GM12872 (cell line): ENCODE measurements around the gene PRADC1.

ENCODE experiments used
- TF ChIP-seq, protein P1 (sequence below): IDR thresholded peaks from 3 replicates; pipeline ENCODE4 v1.5.1; 2011; ENCODE audit warnings: low read depth, mild to moderate bottlenecking, low read length, moderate library complexity; ENCODE audit not compliant: insufficient read depth

PRADC1 gene

DNA sequence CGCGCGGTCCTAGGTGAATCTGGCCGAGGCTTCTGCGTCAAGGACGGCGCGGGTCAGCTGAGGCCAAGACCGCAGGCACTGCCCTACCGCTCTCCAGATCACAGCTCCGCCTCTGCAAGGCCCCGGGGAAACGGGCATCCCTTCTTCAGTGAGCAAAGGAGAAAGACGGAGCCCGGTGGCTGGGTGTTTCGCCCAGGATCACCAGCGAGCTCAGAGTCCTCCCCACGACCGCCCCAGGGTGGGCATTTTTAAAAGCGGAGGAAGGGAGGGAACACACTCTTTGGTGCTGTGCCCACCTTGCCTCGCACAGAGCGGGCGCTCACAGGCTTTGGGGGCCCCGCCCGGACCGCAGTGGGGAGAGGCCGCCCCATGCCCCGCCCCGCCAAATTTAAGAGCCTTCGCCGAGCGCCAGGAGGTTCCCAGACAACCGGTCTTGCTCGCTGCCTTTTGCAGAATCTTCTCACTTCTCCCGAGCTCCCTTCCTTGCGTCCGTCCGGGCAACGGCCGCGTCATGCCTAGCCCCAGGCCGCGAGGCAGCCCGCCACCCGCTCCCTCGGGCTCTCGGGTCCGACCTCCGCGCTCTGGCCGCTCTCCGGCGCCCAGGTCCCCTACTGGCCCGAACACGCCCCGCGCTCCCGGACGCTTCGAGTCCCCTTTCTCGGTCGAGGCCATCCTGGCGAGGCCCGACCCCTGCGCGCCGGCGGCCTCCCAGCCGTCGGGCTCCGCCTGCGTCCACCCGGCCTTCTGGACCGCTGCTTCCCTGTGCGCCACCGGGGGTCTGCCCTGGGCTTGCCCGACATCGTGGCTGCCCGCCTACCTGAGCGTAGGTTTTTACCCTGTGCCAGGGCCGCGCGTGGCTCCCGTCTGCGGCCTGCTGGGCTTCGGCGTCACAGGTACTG is 30.6 kb downstream of the PRADC1 start, which contains the start of gene NOTO:
Gene NOTO, plus strand, starts transcription at position 419 of the 899 bp plus-strand sequence. Its CDS starts 93 bp downstream, at position 512.
- TF ChIP-seq, protein P1, sequence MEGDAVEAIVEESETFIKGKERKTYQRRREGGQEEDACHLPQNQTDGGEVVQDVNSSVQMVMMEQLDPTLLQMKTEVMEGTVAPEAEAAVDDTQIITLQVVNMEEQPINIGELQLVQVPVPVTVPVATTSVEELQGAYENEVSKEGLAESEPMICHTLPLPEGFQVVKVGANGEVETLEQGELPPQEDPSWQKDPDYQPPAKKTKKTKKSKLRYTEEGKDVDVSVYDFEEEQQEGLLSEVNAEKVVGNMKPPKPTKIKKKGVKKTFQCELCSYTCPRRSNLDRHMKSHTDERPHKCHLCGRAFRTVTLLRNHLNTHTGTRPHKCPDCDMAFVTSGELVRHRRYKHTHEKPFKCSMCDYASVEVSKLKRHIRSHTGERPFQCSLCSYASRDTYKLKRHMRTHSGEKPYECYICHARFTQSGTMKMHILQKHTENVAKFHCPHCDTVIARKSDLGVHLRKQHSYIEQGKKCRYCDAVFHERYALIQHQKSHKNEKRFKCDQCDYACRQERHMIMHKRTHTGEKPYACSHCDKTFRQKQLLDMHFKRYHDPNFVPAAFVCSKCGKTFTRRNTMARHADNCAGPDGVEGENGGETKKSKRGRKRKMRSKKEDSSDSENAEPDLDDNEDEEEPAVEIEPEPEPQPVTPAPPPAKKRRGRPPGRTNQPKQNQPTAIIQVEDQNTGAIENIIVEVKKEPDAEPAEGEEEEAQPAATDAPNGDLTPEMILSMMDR, result no peak

GRCh38 chr2:73197579-73197978 is 35.5 kb downstream of the PRADC1 start:
- TF ChIP-seq, protein P1, result no peak

DNA sequence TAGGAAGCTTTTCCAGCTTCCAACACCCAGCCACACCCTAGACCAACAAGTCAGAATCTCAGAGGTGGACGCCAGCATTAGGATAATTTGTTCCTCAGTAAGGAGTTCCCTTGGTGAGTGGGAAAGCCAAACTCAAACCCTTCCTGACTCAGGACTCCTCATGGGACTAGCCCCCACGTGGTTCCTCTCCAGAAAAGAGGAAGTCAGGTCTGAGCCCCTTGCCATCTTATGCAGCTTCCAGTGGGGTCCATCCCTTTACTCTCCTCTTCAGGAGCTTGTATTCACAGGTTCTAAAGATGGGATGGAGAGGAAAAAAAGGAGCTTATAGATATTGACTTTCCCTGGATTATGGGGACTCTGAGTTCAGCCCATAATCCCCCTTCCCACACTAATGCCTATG is 45.5 kb downstream of the PRADC1 start:
- TF ChIP-seq, protein P1, result no peak

GRCh38 chr2:73185965-73186364 is 47.1 kb downstream of the PRADC1 start:
- TF ChIP-seq, protein P1, result no peak
